DMS153 treated with DMSO at 0.1 percent for 48 hours (cell line): Measurements from ENCODE around the gene XRCC4.

ENCODE experiments used
- DNase-seq: peaks from one replicate; lab custom pipeline; 2025; ENCODE audit not compliant: unreplicated experiment; lab: John Stamatoyannopoulos, UW

Gene XRCC4

DNA sequence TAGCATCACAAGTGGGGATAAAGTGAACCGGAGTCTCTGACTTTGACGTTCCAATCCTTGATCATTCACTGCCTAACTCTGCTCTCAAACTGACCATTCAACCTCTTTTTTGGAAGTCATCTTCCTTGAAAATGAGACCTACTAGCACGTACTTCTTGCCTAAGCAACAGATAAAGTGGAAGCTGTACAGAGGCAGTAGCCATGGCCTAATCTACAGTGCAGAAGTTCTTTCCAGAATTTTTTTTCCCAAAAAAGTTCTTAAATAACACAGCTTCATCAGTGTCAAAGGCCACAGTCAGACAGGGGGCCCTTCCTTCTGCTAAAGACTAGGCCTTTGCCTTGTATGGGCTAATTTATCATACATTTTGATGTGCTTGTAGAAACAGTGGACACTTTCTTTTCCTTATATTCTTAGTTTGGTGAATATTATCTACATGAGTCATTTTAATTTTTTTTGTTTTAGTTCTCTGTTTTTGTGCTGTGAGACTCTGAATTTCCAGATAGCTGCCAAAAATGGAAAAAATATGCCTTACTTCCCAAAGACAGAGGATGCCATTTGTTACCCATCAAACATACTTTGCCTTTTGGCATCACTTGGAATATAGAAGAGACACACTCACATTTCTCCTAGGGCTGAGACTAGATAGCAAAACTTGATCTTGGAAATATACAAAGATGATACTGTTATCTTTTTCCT is 297.9 kb downstream of the XRCC4 start:
- DNase-seq = no peak

- DNase-seq = no peak
Observed at GRCh38 chr5:83376461-83376860, 299.1 kb downstream of the XRCC4 start.

- DNase-seq = no peak
Observed at GRCh38 chr5:83377131-83377865, 300.0 kb downstream of the XRCC4 start.

DNA sequence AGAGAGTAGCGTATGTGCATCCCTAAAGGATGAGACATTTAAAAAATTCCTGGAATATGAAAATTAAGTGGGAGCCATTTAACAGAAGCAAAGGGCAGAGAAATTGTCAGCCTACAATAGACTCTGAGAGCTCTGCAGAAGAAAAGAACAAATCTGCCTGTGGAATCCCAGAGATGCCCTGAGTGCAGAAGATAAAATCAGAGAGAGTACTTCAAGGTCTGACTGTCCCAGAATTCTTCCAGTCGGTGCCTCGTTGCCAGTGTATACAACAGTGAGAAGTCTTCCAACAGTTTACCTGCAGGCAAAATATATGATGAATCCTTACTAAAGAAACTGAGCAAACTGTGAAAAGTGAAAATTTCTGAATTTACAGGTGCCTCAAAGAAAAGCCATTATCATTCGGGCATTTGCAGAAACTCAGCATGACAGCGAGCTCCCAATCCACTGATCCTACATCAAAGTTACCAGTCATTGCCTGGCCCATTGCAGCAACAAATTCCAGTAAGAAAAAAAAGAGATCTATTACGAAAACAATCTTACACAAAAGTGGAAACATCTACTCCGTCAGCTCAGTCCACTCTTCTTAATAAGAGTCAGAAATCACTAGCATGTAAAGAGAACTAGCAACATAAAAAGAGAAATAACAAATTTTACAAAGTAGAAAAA is 301.4 kb downstream of the XRCC4 start:
- no peak for DNase-seq

DNA sequence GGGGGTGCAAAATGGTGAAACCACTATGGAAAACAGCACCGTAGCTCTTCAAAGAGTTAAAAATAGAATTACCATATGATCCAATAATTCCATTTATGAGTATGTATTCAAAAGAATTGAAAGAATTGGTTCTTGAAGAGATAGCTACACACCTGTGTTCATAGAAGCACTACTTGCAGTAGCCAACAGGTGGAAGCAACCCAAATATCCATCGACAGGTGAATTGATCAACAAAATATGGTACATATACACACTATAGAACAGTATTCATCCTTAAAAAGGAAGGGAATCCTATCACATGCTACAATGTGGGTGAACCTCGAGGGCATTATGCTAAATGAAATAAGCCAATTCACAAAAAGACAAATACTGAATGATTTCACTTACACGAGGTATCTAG is 308.5 kb downstream of the XRCC4 start:
- DNase-seq = no peak

DNA sequence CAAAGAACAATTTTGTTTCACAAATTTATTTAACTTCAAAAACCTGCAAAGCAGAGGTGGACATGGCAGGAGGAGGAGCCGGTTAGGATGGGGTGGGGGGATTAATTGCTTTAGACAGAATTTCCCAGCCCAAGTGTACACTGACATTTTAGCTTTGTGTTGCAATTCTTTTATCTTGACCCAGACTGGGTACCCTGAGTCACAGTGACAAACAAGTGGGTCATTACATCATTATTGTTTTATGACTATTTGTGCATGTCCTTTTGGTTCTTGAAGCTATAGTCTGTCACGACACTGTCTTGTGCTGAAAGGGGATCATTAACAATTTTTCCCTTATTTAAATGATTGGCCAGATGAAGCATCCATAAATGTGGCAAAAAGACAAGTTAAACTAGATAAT is 309.7 kb downstream of the XRCC4 start:
- no peak for DNase-seq

GRCh38 chr5:83388608-83389007 is 311.3 kb downstream of the XRCC4 start:
- DNase-seq = no peak

DNA sequence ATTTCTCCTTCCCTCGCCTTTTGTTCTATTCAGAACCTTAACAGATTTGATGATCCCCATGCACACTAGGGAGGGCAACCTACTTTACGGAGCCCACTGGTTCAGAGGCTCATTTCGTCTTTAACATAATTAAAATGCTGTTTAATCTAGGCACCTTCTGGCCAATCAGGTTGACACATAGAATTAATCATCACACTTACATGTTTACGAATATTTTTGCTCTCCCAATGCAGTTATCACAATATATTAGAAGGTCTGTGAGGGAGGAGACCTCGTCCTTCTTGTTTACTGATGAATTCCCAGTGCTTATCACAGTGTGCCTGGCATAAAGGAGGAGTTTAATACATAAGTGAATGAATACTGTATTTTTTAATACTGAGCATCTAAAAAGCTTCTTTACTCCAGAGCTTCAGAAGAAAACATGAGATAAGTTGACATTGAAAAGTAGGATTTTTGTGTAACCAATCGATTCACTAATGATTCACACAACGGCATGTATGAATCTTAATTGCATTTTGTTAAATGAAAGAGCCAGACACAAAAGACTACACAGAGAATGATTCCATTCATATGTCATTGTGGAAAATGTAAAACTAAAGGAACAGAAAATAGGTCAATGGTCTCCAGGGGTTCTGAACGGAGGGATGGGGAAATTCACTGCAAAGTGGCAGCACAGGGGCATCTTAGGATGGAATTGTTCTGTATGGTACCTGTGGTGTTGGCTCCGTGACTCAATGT is 315.6 kb downstream of the XRCC4 start:
- no peak for DNase-seq

GRCh38 chr5:83393504-83393866 is 316.1 kb downstream of the XRCC4 start:
- no peak for DNase-seq

DNA sequence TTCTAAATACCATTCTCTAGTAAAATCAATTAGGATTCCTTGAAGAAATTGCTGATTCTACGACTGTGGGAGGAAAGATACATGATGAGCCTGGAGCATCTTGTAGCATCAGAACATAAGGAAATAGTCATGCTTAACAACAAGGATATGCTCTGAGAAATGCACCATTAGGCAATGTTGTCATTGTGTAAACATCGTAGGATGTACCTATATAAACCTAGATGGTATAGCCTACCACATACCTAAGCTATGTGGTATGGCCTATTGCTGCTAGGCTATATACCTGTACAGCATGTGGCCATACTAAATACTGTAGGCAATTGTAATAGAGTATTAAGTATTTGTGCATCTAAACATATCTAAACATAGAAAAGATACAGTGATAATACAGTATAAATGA is 316.8 kb downstream of the XRCC4 start:
- DNase-seq = no peak

DNA sequence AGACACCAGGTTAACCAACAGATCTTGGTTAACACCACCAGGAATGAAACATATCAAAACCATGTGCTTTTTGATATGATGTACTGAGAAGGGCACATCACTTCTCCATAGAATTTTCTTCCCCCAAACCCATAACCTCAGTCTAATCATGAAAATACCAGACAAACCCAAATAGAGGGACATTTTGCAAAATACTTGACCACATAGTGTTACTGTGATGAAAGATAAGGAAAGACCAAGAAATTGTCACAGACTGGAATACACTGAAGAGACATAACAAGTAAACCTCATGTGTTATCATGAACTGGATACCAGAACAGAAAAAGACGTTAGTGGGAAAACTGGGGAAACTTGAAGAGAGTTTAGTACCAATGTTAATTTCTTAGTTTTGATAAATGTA is 319.3 kb downstream of the XRCC4 start:
- DNase-seq = no peak

GRCh38 chr5:83397658-83398057 is 320.3 kb downstream of the XRCC4 start:
- DNase-seq = no peak

- DNase-seq = no peak
Observed at GRCh38 chr5:83400241-83400640, 322.9 kb downstream of the XRCC4 start.

GRCh38 chr5:83400701-83401100 is 323.4 kb downstream of the XRCC4 start:
- no peak for DNase-seq

DNA sequence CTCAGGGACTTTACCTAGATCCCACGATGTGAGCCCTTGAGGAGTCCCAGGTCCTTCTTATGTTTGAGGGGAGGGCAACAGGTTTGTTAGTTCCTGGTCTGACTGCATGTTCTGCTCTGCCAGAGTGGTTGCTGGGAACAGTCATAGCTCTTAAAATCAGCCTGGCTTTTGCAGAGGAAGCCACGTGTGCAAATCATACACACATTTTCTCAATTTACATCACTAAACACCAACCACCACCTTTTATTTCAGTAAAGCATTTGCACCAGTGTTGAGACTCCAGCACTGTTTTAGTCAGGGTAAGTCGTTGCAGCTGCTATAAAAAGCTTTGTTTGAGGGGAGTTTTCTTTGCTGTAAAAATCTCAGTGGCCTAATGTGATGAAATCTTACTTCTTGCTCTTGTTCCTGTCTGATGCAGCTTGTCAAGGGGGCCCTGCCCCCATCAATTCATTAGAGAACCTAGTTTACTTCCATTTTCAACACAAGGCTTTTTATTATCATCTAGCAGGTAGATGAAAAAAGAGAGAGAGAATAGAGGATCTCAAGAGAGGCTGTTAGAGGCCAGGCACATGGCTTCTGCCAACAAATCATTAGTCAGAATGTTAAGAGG is 323.9 kb downstream of the XRCC4 start:
- DNase-seq = no peak

GRCh38 chr5:83401775-83402174 is 324.4 kb downstream of the XRCC4 start:
- DNase-seq = no peak
